Endodermal cell (in vitro differentiated cells): Measurements from ENCODE around the gene TOP3B. TPM values are rescaled to one million over a fixed set of nuclear protein-coding genes. Genes with fewer than 3 reads are reported as not detected.

Experiments
- DNase-seq: peaks from one replicate; pipeline ENCODE4 v3.0.0-alpha.2; 2017
- H3K27ac ChIP-seq: 2 replicates; pipeline ENCODE4 v1.5.1; 2013; ENCODE audit warnings: mild to moderate bottlenecking, low read depth, low read length, moderate library complexity
- H3K27me3 ChIP-seq: 2 replicates; pipeline ENCODE4 v1.6.1; 2013; ENCODE audit warnings: mild to moderate bottlenecking, low read length, moderate library complexity; ENCODE audit not compliant: insufficient read depth, control insufficient read depth, poor library complexity, severe bottlenecking
- H3K36me3 ChIP-seq: 2 replicates; pipeline ENCODE4 v1.7.0; 2013; ENCODE audit warnings: mild to moderate bottlenecking, low read length, moderate library complexity; ENCODE audit not compliant: control insufficient read depth, insufficient read depth
- H3K4me1 ChIP-seq: one replicate; pipeline ENCODE4 v1.7.0; 2013; ENCODE audit warnings: low read length; ENCODE audit not compliant: control insufficient read depth, insufficient read depth
- H3K4me3 ChIP-seq: 2 replicates; pipeline ENCODE4 v1.5.1; 2013; ENCODE audit warnings: mild to moderate bottlenecking, low read length, moderate library complexity
- H3K9ac ChIP-seq: 2 replicates; pipeline ENCODE4 v1.6.1; 2013; ENCODE audit warnings: mild to moderate bottlenecking, low read length, moderate library complexity; ENCODE audit not compliant: poor library complexity, severe bottlenecking; ENCODE audit errors: extremely low read depth
- H3K9me3 ChIP-seq: 2 replicates; pipeline ENCODE4 v1.6.1; 2013; ENCODE audit warnings: mild to moderate bottlenecking, low read length, moderate library complexity; ENCODE audit not compliant: control insufficient read depth
- H3K27ac Mint-ChIP-seq: 2 replicates; pipeline ENCODE4 v1.8.0; 2020; ENCODE audit warnings: mixed read lengths
- H3K27me3 Mint-ChIP-seq: 2 replicates; pipeline ENCODE4 v1.8.0; 2021; ENCODE audit warnings: mild to moderate bottlenecking, mixed read lengths; ENCODE audit not compliant: insufficient read depth
- H3K36me3 Mint-ChIP-seq: 2 replicates; pipeline ENCODE4 v1.8.0; 2020; ENCODE audit warnings: low read depth, mixed read lengths
- H3K4me1 Mint-ChIP-seq: 2 replicates; pipeline ENCODE4 v1.8.0; 2020; ENCODE audit warnings: mixed read lengths
- H3K4me3 Mint-ChIP-seq: 2 replicates; pipeline ENCODE4 v1.8.0; 2020; ENCODE audit warnings: mild to moderate bottlenecking, moderate library complexity, mixed read lengths
- H3K9me3 Mint-ChIP-seq: 2 replicates; pipeline ENCODE4 v1.8.0; 2020; ENCODE audit warnings: mild to moderate bottlenecking, mixed read lengths
- WGBS, 2 experiments: methylation state at CpG; one replicate each; pipeline versions ENCODE4 v1.1.5 to v1.1.7; 2013; ENCODE audit warnings: missing lambda C conversion rate in 2 of 2, mixed read lengths in 1 of 2; ENCODE audit not compliant: insufficient coverage in 1 of 2, insufficient read length in 1 of 2; 5-methylcytosine and 5-hydroxymethylcytosine counted together
- total RNA-seq, 2 donors: library from RNA; stranded (reverse); fragmentation: NEBNext Ultra II Directional in 1 of 2; extraction: Animal tissue kit (Norgen Biotek cat#: 25700) in 1 of 2; gene quantifications; 2 replicates in 1 of 2; 3 replicates in 1 of 2; pipeline ENCODE4 v1.2.1, GENCODE V29; 2021
- TF ChIP-seq, protein P1 (sequence below): fragments of 200-600 bp; sonication (generic); conservative IDR thresholded peaks from 2 replicates; pipeline ENCODE4 v1.5.0; 2021; ENCODE audit warnings: antibody characterized with exemption, mild to moderate bottlenecking

Gene TOP3B
- total RNA-seq, 2 donors from 2014 or later = 68.8 to 71.9 TPM

- Histone ChIP-seq H3K9me3 (no peaks in the 10 kb centered on the region), H3K27ac (no peak overlapping the region), H3K4me1 (peaks cover 5% of the 10 kb centered on the region), H3K36me3 (no peaks in the 10 kb centered on the region), H3K4me3 (no peak overlapping the region), H3K27me3 (no peaks in the 10 kb centered on the region), H3K9ac (no peak overlapping the region)
- peaks cover 6% of the 10 kb centered on the region for H3K36me3 Mint-ChIP-seq
- peak; percentile 76 for DNase-seq
- H3K4me3 Mint-ChIP-seq = no peak overlapping the region
- 79 to 90% methylated on average over 2 to 8 of the region's 8 CpGs for WGBS, 2 experiments
- no peaks in the 10 kb centered on the region for H3K9me3 Mint-ChIP-seq
- peaks cover 32% of the 10 kb centered on the region for H3K4me1 Mint-ChIP-seq
- H3K27ac Mint-ChIP-seq = no peak overlapping the region
- H3K27me3 Mint-ChIP-seq = no peaks in the 10 kb centered on the region
- TF ChIP-seq, protein P1, sequence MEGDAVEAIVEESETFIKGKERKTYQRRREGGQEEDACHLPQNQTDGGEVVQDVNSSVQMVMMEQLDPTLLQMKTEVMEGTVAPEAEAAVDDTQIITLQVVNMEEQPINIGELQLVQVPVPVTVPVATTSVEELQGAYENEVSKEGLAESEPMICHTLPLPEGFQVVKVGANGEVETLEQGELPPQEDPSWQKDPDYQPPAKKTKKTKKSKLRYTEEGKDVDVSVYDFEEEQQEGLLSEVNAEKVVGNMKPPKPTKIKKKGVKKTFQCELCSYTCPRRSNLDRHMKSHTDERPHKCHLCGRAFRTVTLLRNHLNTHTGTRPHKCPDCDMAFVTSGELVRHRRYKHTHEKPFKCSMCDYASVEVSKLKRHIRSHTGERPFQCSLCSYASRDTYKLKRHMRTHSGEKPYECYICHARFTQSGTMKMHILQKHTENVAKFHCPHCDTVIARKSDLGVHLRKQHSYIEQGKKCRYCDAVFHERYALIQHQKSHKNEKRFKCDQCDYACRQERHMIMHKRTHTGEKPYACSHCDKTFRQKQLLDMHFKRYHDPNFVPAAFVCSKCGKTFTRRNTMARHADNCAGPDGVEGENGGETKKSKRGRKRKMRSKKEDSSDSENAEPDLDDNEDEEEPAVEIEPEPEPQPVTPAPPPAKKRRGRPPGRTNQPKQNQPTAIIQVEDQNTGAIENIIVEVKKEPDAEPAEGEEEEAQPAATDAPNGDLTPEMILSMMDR = no peak
These were observed 60.9 kb downstream of the TOP3B start for GRCh38 chr22:21921729-21922128.

DNA sequence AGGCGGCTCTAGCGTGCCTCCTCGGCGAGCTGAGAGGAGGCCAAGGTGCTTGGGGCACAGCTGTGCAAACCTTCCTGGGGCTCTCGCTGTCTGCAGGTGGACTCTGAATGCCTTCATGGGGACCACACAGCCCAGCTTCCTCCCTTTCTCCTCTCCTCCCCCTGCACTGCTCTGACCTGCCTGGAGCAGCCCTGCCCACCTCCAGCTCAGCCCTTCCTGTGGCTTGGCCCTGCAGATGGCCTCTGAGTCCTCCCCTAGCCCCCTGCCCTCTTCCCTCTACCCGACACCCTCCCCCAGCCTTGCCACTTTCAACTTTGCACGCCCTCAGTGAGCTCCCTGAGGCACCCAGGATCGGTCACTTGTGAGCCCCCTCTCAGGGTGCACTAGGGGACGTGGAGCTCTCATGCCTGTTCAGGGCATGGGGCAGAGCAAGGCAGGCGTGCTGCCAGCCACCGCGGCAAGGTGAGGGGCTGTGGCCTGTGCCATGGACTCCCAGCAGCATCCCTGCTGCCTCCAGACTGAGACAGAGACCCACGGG is 61.3 kb downstream of the TOP3B start:
- H3K4me3 ChIP-seq = no peak overlapping the region
- H3K36me3 Mint-ChIP-seq = peaks cover 6% of the 10 kb centered on the region
- H3K27me3 Mint-ChIP-seq = no peaks in the 10 kb centered on the region
- peaks cover 5% of the 10 kb centered on the region for H3K4me1 ChIP-seq
- no peak overlapping the region for H3K9ac ChIP-seq
- H3K27ac ChIP-seq = no peak overlapping the region
- H3K4me1 Mint-ChIP-seq = peaks cover 32% of the 10 kb centered on the region
- H3K9me3 ChIP-seq = no peaks in the 10 kb centered on the region
- H3K27me3 ChIP-seq = no peaks in the 10 kb centered on the region
- H3K9me3 Mint-ChIP-seq = no peaks in the 10 kb centered on the region
- 78 to 80% methylated on average over 9 to 13 of the region's 13 CpGs for WGBS, 2 experiments
- H3K36me3 ChIP-seq = no peaks in the 10 kb centered on the region
- H3K27ac Mint-ChIP-seq = peak overlapping the region; percentile 76
- H3K4me3 Mint-ChIP-seq = no peak overlapping the region
- TF ChIP-seq, protein P1 = no peak
- peak; percentile 56 for DNase-seq

DNA sequence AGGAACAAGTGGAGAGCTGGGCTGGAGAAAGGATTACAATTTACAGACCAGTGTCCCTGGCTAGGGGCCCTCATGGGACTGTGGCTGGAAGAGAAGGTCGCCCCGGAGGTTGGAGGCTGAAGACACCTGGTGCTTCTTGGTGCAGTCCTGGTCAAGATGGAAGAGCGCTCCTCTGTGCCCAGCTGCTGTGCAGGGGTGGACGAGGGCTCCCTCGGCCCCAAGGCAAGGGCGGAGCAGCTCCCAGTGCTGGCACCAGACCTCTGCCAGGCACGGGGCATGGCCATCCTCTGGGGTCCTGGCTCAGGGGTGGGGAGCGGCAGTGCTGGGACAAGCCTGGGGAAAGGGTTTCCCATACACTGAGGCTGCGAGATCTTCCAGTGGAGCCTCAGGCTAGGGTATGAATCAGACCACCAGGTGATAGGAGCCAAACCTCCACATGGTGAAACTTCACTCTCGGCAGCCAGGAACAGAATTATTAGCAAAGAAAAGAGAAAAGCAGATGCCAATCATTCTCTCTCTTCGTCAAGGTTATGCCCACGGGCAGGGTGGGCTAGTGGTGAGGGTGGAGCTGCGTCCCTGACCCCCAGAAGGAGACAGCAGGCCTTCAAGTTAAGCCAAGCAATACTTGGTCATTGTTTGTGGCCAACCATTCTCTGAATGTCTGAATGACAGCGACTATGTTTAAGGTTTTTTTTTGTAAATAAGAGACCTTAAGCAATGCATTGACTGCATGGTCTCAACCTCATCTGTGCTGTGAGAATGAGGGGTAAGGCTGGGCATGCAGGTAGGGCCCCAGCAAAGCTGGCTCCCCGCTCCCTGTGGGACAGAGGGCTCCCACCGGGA is 62.0 kb downstream of the TOP3B start:
- Mint-ChIP-seq H3K36me3 (peaks cover 6% of the 10 kb centered on the region), H3K4me1 (peaks cover 25% of the 10 kb centered on the region), H3K9me3 (no peaks in the 10 kb centered on the region), H3K27ac (no peak overlapping the region), H3K27me3 (no peaks in the 10 kb centered on the region), H3K4me3 (no peak overlapping the region)
- no peaks in the 10 kb centered on the region for H3K27me3 ChIP-seq
- no peaks in the 10 kb centered on the region for H3K36me3 ChIP-seq
- TF ChIP-seq, protein P1 = no peak
- WGBS, 2 experiments = 90% methylated on average over 9 to 16 of the region's 16 CpGs
- no peak overlapping the region for H3K9ac ChIP-seq
- peaks cover 5% of the 10 kb centered on the region for H3K4me1 ChIP-seq
- no peak overlapping the region for H3K4me3 ChIP-seq
- no peaks in the 10 kb centered on the region for H3K9me3 ChIP-seq
- DNase-seq = no peak
- no peak overlapping the region for H3K27ac ChIP-seq
